ENCODE data around the gene MBOAT7.

DNA sequence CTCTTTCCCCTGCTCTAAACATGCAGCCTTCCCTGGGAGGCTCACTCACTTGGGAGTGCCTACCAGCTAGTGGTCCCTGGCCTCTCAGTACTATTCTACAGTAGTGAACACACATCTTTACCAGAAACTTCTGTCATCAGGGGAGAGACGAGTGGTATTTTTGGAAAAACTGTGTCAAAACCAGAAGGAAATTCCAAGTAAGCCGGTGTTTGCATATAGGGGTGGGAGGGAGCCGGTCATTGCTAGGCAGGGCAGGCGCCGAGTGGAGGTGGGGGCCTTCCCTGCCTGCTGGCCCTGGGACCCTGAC lies 18.2 kb upstream of the MBOAT7 start:
- TF ChIP-seq POLR2A (IDR thresholded peaks at IDR 0.05; ENCODE audit: low read depth, low read length) (no peak), POLR2AphosphoS5 (IDR thresholded peaks at IDR 0.05; ENCODE audit: low read depth, low read length) (no peak), TAF1 (IDR thresholded peaks at IDR 0.05; ENCODE audit: borderline replicate concordance, low read depth, low read length) (no peak)

Data from GM12892 (cell line).